Right cardiac atrium (tissue), 5 donors: Measurements from ENCODE around the gene LIPK. TPM values are rescaled to one million over a fixed set of nuclear protein-coding genes. Genes with fewer than 3 reads are reported as not detected.
"Not testable (repeated sequence)": the region's sequence is repeated elsewhere in the genome, so short reads cannot be mapped to it uniquely, and the experiment has no call there.

Experiments
- ATAC-seq, 2 donors: fragments of 200-7000 bp; cut with Tn5 transposase; one replicate each; pipeline versions ENCODE4 v1.8.0 to v1.9.1; 2020; ENCODE audit warnings: moderate library complexity in 2 of 2, mild to moderate bottlenecking in 1 of 2
- DNase-seq, 3 donors: peaks; one replicate each; pipeline ENCODE4 v3.0.0-alpha.2; 2020
- H3K27ac ChIP-seq: one replicate; pipeline ENCODE4 v1.5.1; 2013; ENCODE audit warnings: mild to moderate bottlenecking, low read length, control low read depth, moderate library complexity
- H3K27me3 ChIP-seq: one replicate; pipeline ENCODE4 v1.6.1; 2013; ENCODE audit not compliant: control insufficient read depth, insufficient read depth
- H3K4me1 ChIP-seq: one replicate; pipeline ENCODE4 v1.6.1; 2013; ENCODE audit warnings: low read length; ENCODE audit not compliant: control insufficient read depth, insufficient read depth
- H3K4me3 ChIP-seq: one replicate; pipeline ENCODE4 v1.5.1; 2013; ENCODE audit warnings: low read length, control low read depth
- H3K9me3 ChIP-seq: one replicate; pipeline ENCODE4 v1.6.1; 2013; ENCODE audit warnings: low read length; ENCODE audit not compliant: control insufficient read depth
- WGBS: extraction: QIAGEN DNeasy Blood & Tissue Kit; methylation state at CpG from one replicate; pipeline ENCODE4 v1.1.7; 2013; 5-methylcytosine and 5-hydroxymethylcytosine counted together
- intact Hi-C, 4 donors: fragments of 100-400 bp; cut with DNase I; formaldehyde crosslinking; loops; one replicate each; pipeline versions ENCODE4 v1.11.0 to v1.14.0; 2022 to 2023
- polyA plus RNA-seq: library from polyadenylated mRNA; stranded (reverse); fragments of 200-250 nt; gene quantifications from one replicate; pipeline ENCODE4 v1.2.3, GENCODE V29; 2013
- total RNA-seq, 4 donors: library from RNA; stranded (reverse); fragmentation: NEBNext Ultra II Directional; extraction: Animal tissue kit (Norgen Biotek cat#: 25700); gene quantifications; one replicate each; pipeline ENCODE4 v1.2.1, GENCODE V29; 2021
- donor health status: healthy with polysubstance abuse.
- donor health status: DM: no; HTN: yes; CAD: no.
- donor health status: DM: no; HTN: no; CAD: no.
- donor health status: DM: no; HTN: yes; CAD: no; lungs with severe emphysema.
- donor health status: DM: yes; HTN: yes; CAD: no.

The LIPK gene
- total and polyA plus RNA-seq, 5 donors, result not detected

DNA sequence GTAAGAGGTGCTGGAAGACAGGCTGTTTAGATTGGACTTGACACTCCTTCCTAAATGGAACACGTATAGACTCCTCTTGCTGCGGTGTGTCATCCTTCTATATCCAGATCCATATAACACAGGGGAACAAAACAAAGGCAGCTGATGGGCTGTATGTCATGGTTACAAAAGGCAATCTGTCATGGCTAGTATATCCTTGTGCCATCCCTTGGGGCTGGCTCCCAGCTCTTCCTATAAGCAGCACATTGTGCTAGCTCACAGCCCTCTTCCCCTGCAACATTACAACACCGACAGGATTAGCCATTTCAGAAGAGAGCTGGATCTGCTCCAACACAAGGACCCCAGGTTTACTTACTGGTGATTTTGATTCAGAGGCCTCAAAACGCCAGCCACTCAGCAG, 15.3 kb downstream of the LIPK start:
- H3K27me3 ChIP-seq, result no peaks in the 10 kb centered on the region
- intact Hi-C loops, result no loop called here
- DNase-seq (no peak), ATAC-seq (no peak)
- H3K4me1 ChIP-seq, result no peaks in the 10 kb centered on the region
- H3K27ac ChIP-seq, result no peak overlapping the region
- 80% methylated on average over 4 of the region's 4 CpGs for WGBS
- no peaks in the 10 kb centered on the region for H3K9me3 ChIP-seq
- no peak overlapping the region for H3K4me3 ChIP-seq

DNA sequence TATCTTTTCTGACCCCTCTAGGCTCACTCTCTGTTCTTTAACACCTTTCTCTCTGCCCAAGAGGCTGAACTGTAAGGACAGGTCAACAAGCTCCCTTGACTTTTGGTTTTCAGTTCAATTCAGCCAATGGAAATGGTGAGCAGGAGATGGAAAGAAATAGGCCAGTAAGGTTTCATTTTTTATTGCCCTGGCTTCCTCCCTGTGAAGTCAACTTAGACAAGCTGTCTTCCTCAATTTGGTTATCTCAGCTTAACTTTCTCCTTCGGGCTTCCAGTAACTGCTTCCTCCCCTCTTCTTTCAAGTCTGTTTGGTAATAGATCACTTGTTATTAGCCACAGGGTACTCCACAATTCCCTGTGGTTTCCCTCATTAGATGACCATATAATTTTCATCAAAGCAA, 19.7 kb downstream of the LIPK start:
- Histone ChIP-seq H3K4me3 (no peak overlapping the region), H3K9me3 (no peaks in the 10 kb centered on the region), H3K27me3 (no peaks in the 10 kb centered on the region), H3K4me1 (no peaks in the 10 kb centered on the region), H3K27ac (no peak overlapping the region)
- 21% methylated on average over 1 of the region's 1 CpG for WGBS
- DNase-seq, result no peak
- intact Hi-C loops, result no loop called here
- ATAC-seq, result no peak

GRCh38 chr10:88728107-88728763, 22.2 kb downstream of the LIPK start:
- H3K27me3 ChIP-seq, result no peaks in the 10 kb centered on the region
- intact Hi-C loops, result no loop called here
- DNase-seq (peak in 2 of 3 donors; percentile 48 to 57), ATAC-seq (no peak)
- no peaks in the 10 kb centered on the region for H3K4me1 ChIP-seq
- H3K9me3 ChIP-seq, result no peaks in the 10 kb centered on the region
- WGBS, result 68% methylated on average over 30 of the region's 30 CpGs
- no peak overlapping the region for H3K4me3 ChIP-seq
- no peak overlapping the region for H3K27ac ChIP-seq

GRCh38 chr10:88730864-88731263, 24.8 kb downstream of the LIPK start:
- H3K27me3 ChIP-seq, result no peaks in the 10 kb centered on the region
- H3K27ac ChIP-seq, result no peak overlapping the region
- intact Hi-C loops, result no loop called here
- DNase-seq (no peak), ATAC-seq (no peak)
- WGBS, result 78% methylated on average over 4 of the region's 4 CpGs
- H3K9me3 ChIP-seq, result no peaks in the 10 kb centered on the region
- H3K4me3 ChIP-seq, result no peak overlapping the region
- no peaks in the 10 kb centered on the region for H3K4me1 ChIP-seq

DNA sequence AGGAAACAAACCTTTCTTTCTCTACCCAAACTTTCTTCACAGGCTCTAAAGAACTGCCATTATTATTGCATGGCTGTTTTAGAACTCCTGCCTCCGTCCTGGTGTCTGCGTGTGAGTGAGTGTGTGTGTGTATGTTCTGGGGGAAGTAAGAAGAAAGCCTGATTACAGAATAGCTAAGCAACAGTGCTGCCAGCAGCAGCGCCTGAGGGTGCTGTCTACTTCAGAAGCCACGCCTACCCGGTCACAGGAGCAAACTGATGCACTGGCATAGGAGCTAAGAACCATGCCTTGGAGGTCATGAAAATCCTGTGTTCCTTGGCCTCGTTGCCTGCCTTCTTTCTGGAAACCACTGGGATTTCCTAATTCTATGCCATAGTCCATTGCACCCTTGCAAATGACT, 25.2 kb downstream of the LIPK start:
- H3K27me3 ChIP-seq, result no peaks in the 10 kb centered on the region
- intact Hi-C loops, result no loop called here
- 36% methylated on average over 6 of the region's 6 CpGs for WGBS
- no peak overlapping the region for H3K4me3 ChIP-seq
- ATAC-seq, result peak; percentile 45 to 68
- H3K4me1 ChIP-seq, result no peaks in the 10 kb centered on the region
- no peaks in the 10 kb centered on the region for H3K9me3 ChIP-seq
- peak; percentile 25 to 65 (median 60) for DNase-seq
- H3K27ac ChIP-seq, result no peak overlapping the region

GRCh38 chr10:88733215-88733614, 27.2 kb downstream of the LIPK start:
- WGBS, result 85% methylated on average over 2 of the region's 2 CpGs
- Histone ChIP-seq H3K4me1 (no peaks in the 10 kb centered on the region), H3K9me3 (no peaks in the 10 kb centered on the region), H3K27me3 (no peaks in the 10 kb centered on the region), H3K4me3 (no peak overlapping the region), H3K27ac (no peak overlapping the region)
- ATAC-seq, result no peak
- DNase-seq, result no peak
- intact Hi-C loops, result no loop called here

DNA sequence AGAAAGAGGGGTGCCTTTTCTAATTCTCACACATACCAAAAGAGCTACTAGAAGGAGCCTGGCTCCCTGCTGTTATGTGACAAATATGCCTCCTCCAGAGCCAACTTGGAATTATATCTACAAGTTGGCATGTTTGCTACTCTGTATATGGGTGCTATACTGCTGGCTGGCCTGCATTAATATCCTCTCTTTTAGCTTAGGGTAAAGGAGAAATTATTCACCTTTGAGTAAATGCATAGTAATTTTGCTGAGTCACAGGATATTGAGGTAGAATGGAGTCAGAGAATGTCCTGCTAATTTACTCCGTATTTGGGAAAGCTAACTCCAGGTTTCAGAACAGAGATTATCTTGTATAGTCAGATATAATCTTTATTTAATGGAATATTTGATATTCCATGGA, 29.6 kb downstream of the LIPK start:
- H3K4me3 ChIP-seq, result no peak overlapping the region
- no peaks in the 10 kb centered on the region for H3K4me1 ChIP-seq
- no peaks in the 10 kb centered on the region for H3K9me3 ChIP-seq
- ATAC-seq, result no peak
- WGBS, result 72% methylated on average over 1 of the region's 1 CpG
- H3K27me3 ChIP-seq, result no peaks in the 10 kb centered on the region
- no peak for DNase-seq
- intact Hi-C loops, result no loop called here
- H3K27ac ChIP-seq, result no peak overlapping the region

GRCh38 chr10:88741921-88742320, 35.9 kb downstream of the LIPK start:
- ATAC-seq, H3K4me1 ChIP-seq, DNase-seq, H3K4me3 ChIP-seq, H3K9me3 ChIP-seq, H3K27me3 ChIP-seq, H3K27ac ChIP-seq, intact Hi-C loops: not testable (repeated sequence)
- 59% methylated on average over 5 of the region's 5 CpGs for WGBS

- 93% methylated on average over 1 of the region's 1 CpG for WGBS
- H3K9me3 ChIP-seq, result no peaks in the 10 kb centered on the region
- H3K27me3 ChIP-seq, result no peaks in the 10 kb centered on the region
- no peak overlapping the region for H3K4me3 ChIP-seq
- DNase-seq (no peak), ATAC-seq (no peak)
- no peak overlapping the region for H3K27ac ChIP-seq
- intact Hi-C loops, result no loop called here
- H3K4me1 ChIP-seq, result no peaks in the 10 kb centered on the region
Measured at GRCh38 chr10:88742448-88742847, 36.4 kb downstream of the LIPK start.

DNA sequence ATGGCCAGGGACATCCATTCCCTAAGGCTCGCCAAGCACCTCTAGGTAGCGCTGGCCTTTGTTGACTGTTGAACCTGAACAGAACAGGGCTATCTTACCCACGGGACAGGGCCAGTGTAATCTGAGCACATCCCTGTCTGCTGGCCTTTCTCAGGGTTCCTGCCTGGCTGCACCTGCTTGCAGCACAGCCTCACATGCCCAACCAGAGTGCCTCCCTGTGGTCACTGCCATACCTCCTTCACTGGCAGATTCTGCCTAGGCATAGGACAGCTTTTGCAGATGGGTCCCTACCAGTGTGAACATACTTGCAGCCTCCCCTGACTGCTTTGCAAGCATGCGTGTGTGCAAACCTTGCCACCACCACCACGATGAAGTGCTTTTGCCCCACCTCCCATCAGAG, 38.0 kb downstream of the LIPK start:
- no peaks in the 10 kb centered on the region for H3K9me3 ChIP-seq

DNA sequence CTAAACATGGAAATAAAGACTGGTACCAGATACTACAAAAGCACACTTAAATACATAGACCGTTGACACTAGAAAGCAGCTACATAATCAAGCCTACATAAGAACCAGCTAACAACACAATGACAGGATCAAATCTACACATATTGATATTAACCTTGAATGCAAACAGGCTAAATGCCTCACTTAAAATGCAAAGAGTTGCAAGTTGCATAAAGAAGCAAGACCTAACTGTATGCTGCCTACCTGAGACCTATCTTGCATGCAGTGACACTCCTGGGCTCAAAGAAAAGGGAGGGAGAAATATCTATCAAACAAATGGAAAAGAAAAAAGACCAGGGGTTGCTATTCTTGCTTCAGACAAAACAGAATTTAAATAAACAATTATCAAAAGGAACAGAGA, 39.6 kb downstream of the LIPK start:
- DNase-seq (no peak), ATAC-seq (no peak)
- Histone ChIP-seq H3K9me3 (no peaks in the 10 kb centered on the region), H3K4me1 (no peaks in the 10 kb centered on the region), H3K4me3 (no peak overlapping the region), H3K27ac (no peak overlapping the region), H3K27me3 (no peaks in the 10 kb centered on the region)
- intact Hi-C loops, result no loop called here
- 95% methylated on average over 1 of the region's 1 CpG for WGBS

More for the DNA sequence above, 38.0 kb downstream of the LIPK start:
- H3K27me3 ChIP-seq, result no peaks in the 10 kb centered on the region
- no peak for ATAC-seq
- whole genome bisulfite sequencing, result 82% methylated on average over 5 of the region's 5 CpGs
- no peak for DNase-seq
- intact Hi-C loops, result no loop called here
- H3K4me1 ChIP-seq, result no peaks in the 10 kb centered on the region
- H3K27ac ChIP-seq, result no peak overlapping the region
- no peak overlapping the region for H3K4me3 ChIP-seq

- intact Hi-C loops, result no loop called here
- Histone ChIP-seq H3K4me1 (no peaks in the 10 kb centered on the region), H3K4me3 (no peak overlapping the region), H3K27ac (no peak overlapping the region), H3K9me3 (no peaks in the 10 kb centered on the region), H3K27me3 (no peaks in the 10 kb centered on the region)
- ATAC-seq (no peak), DNase-seq (no peak)
Measured at GRCh38 chr10:88754287-88754686, 48.2 kb downstream of the LIPK start.
